ENCODE results near the gene ZNF41.

Gene ZNF41

GRCh38 chrX:47489507-47490275 lies 6.7 kb upstream of the ZNF41 start:
- DNase-seq: no peak

GRCh38 chrX:47484885-47485284 lies 1.9 kb upstream of the ZNF41 start:
- DNase-seq: no peak

- DNase-seq: no peak
These were observed 565 bp upstream of the ZNF41 start for GRCh38 chrX:47483306-47484268.

- DNase-seq: no peak
These were observed 934 bp downstream of the ZNF41 start for GRCh38 chrX:47482065-47482511.

- DNase-seq: no peak
These were observed 1.9 kb downstream of the ZNF41 start for GRCh38 chrX:47481160-47481559.

- no peak for DNase-seq
These were observed 2.4 kb downstream of the ZNF41 start for GRCh38 chrX:47480576-47480975.

- no peak for DNase-seq
These were observed 7.5 kb downstream of the ZNF41 start for GRCh38 chrX:47475476-47475875.

- DNase-seq: no peak
These were observed 15.9 kb downstream of the ZNF41 start for GRCh38 chrX:47467106-47467505.

GRCh38 chrX:47460561-47460960 lies 22.5 kb downstream of the ZNF41 start:
- no peak for DNase-seq

- no peak for DNase-seq
These were observed 24.5 kb downstream of the ZNF41 start for GRCh38 chrX:47458528-47458927.

GRCh38 chrX:47456080-47456479 lies 26.9 kb downstream of the ZNF41 start:
- DNase-seq: no peak

GRCh38 chrX:47452112-47452511 lies 30.9 kb downstream of the ZNF41 start:
- no peak for DNase-seq

GRCh38 chrX:47448165-47448806 lies 34.7 kb downstream of the ZNF41 start:
- no peak for DNase-seq

- DNase-seq: no peak
These were observed 35.4 kb downstream of the ZNF41 start for GRCh38 chrX:47447607-47448006.

- DNase-seq: no peak
These were observed 36.1 kb downstream of the ZNF41 start for GRCh38 chrX:47446971-47447370.

GRCh38 chrX:47446431-47446830 lies 36.6 kb downstream of the ZNF41 start:
- no peak for DNase-seq

GRCh38 chrX:47430925-47431324 lies 52.1 kb downstream of the ZNF41 start:
- no peak for DNase-seq

GRCh38 chrX:47422444-47422843 lies 60.6 kb downstream of the ZNF41 start:
- no peak for DNase-seq

- DNase-seq: no peak
These were observed 62.1 kb downstream of the ZNF41 start for GRCh38 chrX:47420962-47421361.

- DNase-seq: no peak
These were observed 62.8 kb downstream of the ZNF41 start for GRCh38 chrX:47420265-47420664.

GRCh38 chrX:47413179-47413594 lies 69.8 kb downstream of the ZNF41 start:
- DNase-seq: no peak

Data from NCI-H1417 treated with DMSO at 0.1 percent for 48 hours (cell line).